Fibroblast of lung (primary cell): ENCODE measurements around the gene TSSK3. TPM values are rescaled to one million over a fixed set of nuclear protein-coding genes. Genes with fewer than 3 reads are reported as not detected.

Experiments
- DNase-seq, 2 donors: peaks; one replicate each; pipeline versions ENCODE4 v3.0.0 to v3.0.0-alpha.2; 2010; ENCODE audit warnings: low read depth in 2 of 2
- H2AFZ ChIP-seq: 2 replicates; pipeline ENCODE4 v1.5.1; 2012; ENCODE audit warnings: low read length, control low read depth, inconsistent platforms
- H3K27ac ChIP-seq: 2 replicates; pipeline ENCODE4 v1.5.1; 2011; ENCODE audit warnings: low read length, control low read depth; ENCODE audit not compliant: insufficient read depth
- H3K27me3 ChIP-seq: 2 replicates; pipeline ENCODE4 v1.5.1; 2011; ENCODE audit warnings: mild to moderate bottlenecking, low read length; ENCODE audit not compliant: control insufficient read depth, insufficient read depth
- H3K36me3 ChIP-seq: 2 replicates; pipeline ENCODE4 v1.5.1; 2011; ENCODE audit warnings: low read length; ENCODE audit not compliant: control insufficient read depth, insufficient read depth
- H3K4me1 ChIP-seq: 2 replicates; pipeline ENCODE4 v1.5.1; 2011; ENCODE audit warnings: low read length; ENCODE audit not compliant: control insufficient read depth, insufficient read depth; ENCODE audit errors: extremely low read depth
- H3K4me2 ChIP-seq: 2 replicates; pipeline ENCODE4 v1.5.1; 2011; ENCODE audit warnings: low read length, control low read depth; ENCODE audit not compliant: insufficient read depth; ENCODE audit errors: extremely low read depth
- H3K4me3 ChIP-seq, 4 experiments: fragments of 200-600 bp in 1 of 4; sonication (generic) in 1 of 4; replicated peaks in 1 of 4; 2 replicates each; pipeline ENCODE4 v1.5.1; 2011 to 2016; ENCODE audit warnings: low read length in 4 of 4, low read depth in 3 of 4, mild to moderate bottlenecking in 3 of 4, control low read depth in 2 of 4, inconsistent platforms in 1 of 4, mixed read lengths in 1 of 4; ENCODE audit not compliant: insufficient read depth in 1 of 4; ENCODE audit errors: control extremely low read depth in 1 of 4
- H3K79me2 ChIP-seq: 2 replicates; pipeline ENCODE4 v1.5.1; 2012; ENCODE audit warnings: mild to moderate bottlenecking, low read length, inconsistent platforms; ENCODE audit not compliant: control insufficient read depth, insufficient read depth
- H3K9ac ChIP-seq: 2 replicates; pipeline ENCODE4 v1.5.1; 2011; ENCODE audit warnings: mild to moderate bottlenecking, low read length, control low read depth; ENCODE audit not compliant: insufficient read depth
- H3K9me3 ChIP-seq: 2 replicates; pipeline ENCODE4 v1.5.1; 2012; ENCODE audit warnings: low read depth, low read length; ENCODE audit not compliant: control insufficient read depth, insufficient read depth
- H4K20me1 ChIP-seq: 2 replicates; pipeline ENCODE4 v1.5.1; 2011; ENCODE audit warnings: low read length; ENCODE audit not compliant: control insufficient read depth, insufficient read depth; ENCODE audit errors: extremely low read depth
- CTCF ChIP-seq, 2 donors: IDR thresholded peaks in 1 of 2; conservative IDR thresholded peaks in 1 of 2; 1 replicate in 1 of 2; 2 replicates in 1 of 2; pipeline ENCODE4 v1.5.1; 2011 to 2012; ENCODE audit warnings: low read length in 2 of 2, control low read depth in 1 of 2, inconsistent platforms in 1 of 2, low read depth in 1 of 2, mild to moderate bottlenecking in 1 of 2
- EZH2 ChIP-seq: IDR thresholded peaks from 2 replicates; pipeline ENCODE4 v1.5.1; 2012; ENCODE audit warnings: low read length, control low read depth, mild to moderate bottlenecking; ENCODE audit errors: missing control alignments
- polyA plus RNA-seq, 2 donors: library from polyadenylated mRNA; depleted of rRNA in 1 of 2; stranded (reverse) in 1 of 2; unstranded in 1 of 2; fragments of >200 nt; gene quantifications; 2 replicates each; pipeline ENCODE4 v1.2.1, GENCODE V29; 2011 to 2012; ENCODE audit warnings: missing spikeins in 1 of 2
- total RNA-seq: library from RNA; depleted of rRNA; stranded (reverse); fragments of >200 nt; gene quantifications from 2 replicates; pipeline ENCODE4 v1.2.1, GENCODE V29; 2014

The TSSK3 gene
- total and polyA plus RNA-seq, 2 donors (not counting 1 experiment from before 2014, with no cell fraction given), result 0.50 to 0.58 TPM

DNA sequence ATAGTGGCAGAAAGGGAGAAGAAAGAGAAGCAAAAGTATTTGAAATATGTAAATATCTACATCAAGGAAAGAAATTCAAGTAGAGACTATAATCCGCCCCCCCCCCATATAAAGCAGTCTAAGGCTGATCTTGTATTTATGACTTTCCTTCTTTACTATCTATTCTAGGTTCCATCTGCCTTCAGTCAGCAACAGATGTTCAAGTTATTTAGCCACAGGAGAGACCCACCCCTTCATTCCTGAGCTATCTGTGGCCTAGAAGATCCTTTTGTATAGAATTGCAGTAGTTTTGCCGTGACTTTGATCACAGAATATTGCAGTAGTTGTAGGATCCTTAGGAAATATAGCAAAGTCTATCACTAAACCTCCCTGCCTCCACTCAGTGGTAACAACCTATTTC is 42.6 kb downstream of the TSSK3 start:
- Histone ChIP-seq H3K36me3 (no peaks in the 10 kb centered on the region), H4K20me1 (no peaks in the 10 kb centered on the region), H3K4me3 (no peak overlapping the region), H2AFZ (no peak overlapping the region), H3K79me2 (no peaks in the 10 kb centered on the region), H3K9ac (no peak overlapping the region), H3K4me1 (no peaks in the 10 kb centered on the region), H3K27me3 (peaks cover 5% of the 10 kb centered on the region), H3K4me2 (no peak overlapping the region), H3K9me3 (no peaks in the 10 kb centered on the region), H3K27ac (no peak overlapping the region)
- peak in 1 of 2 donors; percentile 65 for DNase-seq
- no peak for TF ChIP-seq CTCF (conservative IDR thresholded peaks at IDR 0.05 in 1 of 2, IDR thresholded peaks at IDR 0.05 in 1 of 2; ENCODE audit: low read depth in 1 of 2, low read length in 2 of 2)
- no peak for TF ChIP-seq EZH2

GRCh38 chr1:32405672-32406467 is 43.5 kb downstream of the TSSK3 start:
- Histone ChIP-seq H2AFZ (no peak overlapping the region), H4K20me1 (no peaks in the 10 kb centered on the region), H3K36me3 (no peaks in the 10 kb centered on the region), H3K9ac (no peak overlapping the region), H3K4me3 (no peak overlapping the region), H3K4me1 (no peaks in the 10 kb centered on the region), H3K4me2 (no peak overlapping the region), H3K9me3 (no peaks in the 10 kb centered on the region), H3K27me3 (peaks cover 5% of the 10 kb centered on the region), H3K79me2 (no peaks in the 10 kb centered on the region), H3K27ac (no peak overlapping the region)
- TF ChIP-seq CTCF (conservative IDR thresholded peaks at IDR 0.05 in 1 of 2, IDR thresholded peaks at IDR 0.05 in 1 of 2; ENCODE audit: low read depth in 1 of 2, low read length in 2 of 2) (no peak), EZH2 (no peak)
- DNase-seq, result no peak

GRCh38 chr1:32406629-32407111 is 44.3 kb downstream of the TSSK3 start:
- H3K4me2 ChIP-seq, result no peak overlapping the region
- DNase-seq, result no peak
- H3K79me2 ChIP-seq, result no peaks in the 10 kb centered on the region
- no peaks in the 10 kb centered on the region for H4K20me1 ChIP-seq
- H3K27me3 ChIP-seq, result peaks cover 5% of the 10 kb centered on the region
- no peaks in the 10 kb centered on the region for H3K36me3 ChIP-seq
- no peaks in the 10 kb centered on the region for H3K4me1 ChIP-seq
- no peak overlapping the region for H3K27ac ChIP-seq
- no peak overlapping the region for H3K4me3 ChIP-seq
- TF ChIP-seq EZH2 (no peak), CTCF (conservative IDR thresholded peaks at IDR 0.05 in 1 of 2, IDR thresholded peaks at IDR 0.05 in 1 of 2; ENCODE audit: low read depth in 1 of 2, low read length in 2 of 2) (no peak)
- H3K9me3 ChIP-seq, result no peaks in the 10 kb centered on the region
- no peak overlapping the region for H2AFZ ChIP-seq
- H3K9ac ChIP-seq, result no peak overlapping the region
